Muscle layer of duodenum (tissue), 2 donors: ENCODE data around the gene TMEM74B.

Experiments
- H3K27ac ChIP-seq: one replicate; pipeline ENCODE4 v1.7.0; 2013; ENCODE audit warnings: mild to moderate bottlenecking, low read length
- H3K27me3 ChIP-seq: one replicate; pipeline ENCODE4 v1.7.0; 2013; ENCODE audit warnings: low read depth, mild to moderate bottlenecking, control low read depth, low read length
- H3K36me3 ChIP-seq, 2 donors: one replicate each; pipeline ENCODE4 v1.7.0; 2013; ENCODE audit warnings: low read length in 2 of 2, control low read depth in 1 of 2, mild to moderate bottlenecking in 1 of 2; ENCODE audit not compliant: insufficient read depth in 2 of 2, control insufficient read depth in 1 of 2
- H3K4me1 ChIP-seq, 2 donors: one replicate each; pipeline ENCODE4 v1.7.0; 2013; ENCODE audit warnings: low read length in 2 of 2, mild to moderate bottlenecking in 2 of 2, control low read depth in 1 of 2, moderate library complexity in 1 of 2; ENCODE audit not compliant: insufficient read depth in 2 of 2, control insufficient read depth in 1 of 2
- H3K4me3 ChIP-seq, 2 donors: one replicate each; pipeline ENCODE4 v1.7.0; 2013; ENCODE audit warnings: low read length in 2 of 2, low read depth in 1 of 2, mild to moderate bottlenecking in 1 of 2
- H3K9me3 ChIP-seq, 2 donors: one replicate each; pipeline ENCODE4 v1.7.0; 2013; ENCODE audit warnings: low read length in 2 of 2, control low read depth in 1 of 2, mild to moderate bottlenecking in 1 of 2; ENCODE audit not compliant: control insufficient read depth in 1 of 2
- donor health status: healthy.

TMEM74B gene

DNA sequence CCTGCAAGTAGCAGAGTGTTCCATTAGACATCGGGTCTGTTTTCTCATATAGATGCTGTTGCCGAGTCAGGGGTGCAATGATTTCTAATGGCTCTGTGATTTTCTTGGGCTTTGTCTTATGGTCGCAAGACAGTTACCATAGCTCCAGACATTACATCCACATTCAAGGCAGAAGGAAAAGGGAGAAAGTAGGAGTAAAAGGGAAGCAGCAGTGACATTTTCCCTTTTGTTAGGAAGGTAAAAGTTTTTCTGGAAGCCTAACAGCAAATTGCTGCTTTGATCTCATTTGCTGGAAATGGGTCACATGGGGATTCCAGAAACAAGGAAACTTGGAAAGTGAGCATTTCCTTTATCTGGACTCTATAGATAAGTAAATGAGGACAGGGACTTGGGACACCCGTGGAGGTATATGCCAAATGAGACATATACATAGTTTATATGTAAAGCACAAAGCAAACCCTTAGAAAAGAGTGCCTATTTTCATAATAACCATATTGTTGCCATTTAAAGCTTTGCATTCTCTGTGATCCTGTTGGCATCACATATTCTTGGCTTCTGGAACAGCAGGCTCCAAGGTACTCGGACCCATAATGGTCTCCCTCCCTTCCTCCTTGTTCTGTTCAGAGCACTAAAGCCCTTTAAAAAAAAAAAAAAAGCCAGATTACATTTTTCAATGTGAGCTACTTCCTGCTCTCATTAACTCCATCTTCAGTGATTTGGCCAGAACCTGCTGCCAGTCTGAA, 18.2 kb upstream of the TMEM74B start, which contains the start of gene C20orf202:
Gene C20orf202 (plus strand): TSS at position 693 of the 743 bp plus-strand sequence. CDS start 132 bp downstream, outside the sequence.
- H3K36me3 ChIP-seq, result no peaks in the 10 kb centered on the region
- no peaks in the 10 kb centered on the region for H3K9me3 ChIP-seq
- no peak within 1 kb of the TSS for H3K4me3 ChIP-seq
- no peaks in the 10 kb centered on the region for H3K27me3 ChIP-seq
- no peaks in the 10 kb centered on the region for H3K4me1 ChIP-seq
- H3K27ac ChIP-seq, result no peak within 1 kb of the TSS

DNA sequence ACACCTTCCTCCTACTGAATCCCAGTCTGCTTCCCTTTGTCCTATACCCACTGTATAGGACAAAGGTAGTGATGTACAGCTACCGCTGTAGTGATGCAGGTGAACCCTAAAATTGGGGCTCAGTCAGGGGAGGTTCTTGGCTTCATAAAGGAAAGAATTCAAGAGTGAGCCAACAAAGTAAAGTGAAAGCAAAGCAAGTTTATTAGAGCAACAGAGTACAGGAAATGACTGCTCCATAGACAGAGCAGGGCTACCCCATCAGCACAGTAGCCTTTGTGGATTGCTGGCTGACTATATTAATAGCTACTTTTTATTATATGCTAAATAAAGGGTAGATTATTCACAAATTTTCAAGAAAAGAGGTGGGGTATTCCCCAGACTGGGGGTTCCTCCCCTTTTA, 15.2 kb upstream of the TMEM74B start:
- no peaks in the 10 kb centered on the region for H3K9me3 ChIP-seq
- H3K36me3 ChIP-seq, result no peaks in the 10 kb centered on the region
- no peak overlapping the region for H3K27ac ChIP-seq
- no peak overlapping the region for H3K4me3 ChIP-seq
- H3K4me1 ChIP-seq, result no peaks in the 10 kb centered on the region
- no peaks in the 10 kb centered on the region for H3K27me3 ChIP-seq

DNA sequence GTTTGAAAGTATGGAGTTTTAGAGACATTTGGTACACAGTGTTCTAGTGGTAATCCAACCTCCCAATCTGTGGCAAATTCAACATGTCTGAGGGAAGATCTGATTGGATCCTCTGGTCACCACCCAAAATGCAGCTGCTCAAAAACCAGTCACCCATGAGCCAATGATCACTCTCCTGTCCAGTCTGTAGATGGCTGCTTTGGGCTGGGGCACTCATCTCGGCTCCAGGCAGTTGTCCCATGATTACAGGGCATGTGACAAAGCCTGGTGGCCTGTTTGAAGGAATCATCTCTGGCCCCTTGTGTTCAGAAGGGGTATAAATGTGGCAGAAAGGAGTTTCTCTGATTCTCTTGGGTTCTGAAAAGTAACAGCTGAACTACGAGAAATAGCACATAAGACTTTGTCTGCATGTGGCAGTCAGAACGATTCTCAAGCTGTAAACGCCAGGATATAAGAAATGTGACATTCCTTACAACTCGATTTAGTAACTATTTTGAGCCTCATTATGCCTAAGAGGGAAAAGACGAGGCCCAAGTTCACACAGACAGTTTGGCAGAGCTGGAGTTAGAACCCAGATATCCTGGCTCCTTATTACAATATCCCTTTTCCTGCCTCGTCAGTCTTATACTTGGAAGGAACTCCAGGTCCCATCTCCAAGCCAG, 14.6 kb upstream of the TMEM74B start:
- H3K4me1 ChIP-seq, result no peaks in the 10 kb centered on the region
- H3K9me3 ChIP-seq, result no peaks in the 10 kb centered on the region
- H3K27ac ChIP-seq, result no peak overlapping the region
- no peaks in the 10 kb centered on the region for H3K27me3 ChIP-seq
- no peaks in the 10 kb centered on the region for H3K36me3 ChIP-seq
- H3K4me3 ChIP-seq, result no peak overlapping the region

DNA sequence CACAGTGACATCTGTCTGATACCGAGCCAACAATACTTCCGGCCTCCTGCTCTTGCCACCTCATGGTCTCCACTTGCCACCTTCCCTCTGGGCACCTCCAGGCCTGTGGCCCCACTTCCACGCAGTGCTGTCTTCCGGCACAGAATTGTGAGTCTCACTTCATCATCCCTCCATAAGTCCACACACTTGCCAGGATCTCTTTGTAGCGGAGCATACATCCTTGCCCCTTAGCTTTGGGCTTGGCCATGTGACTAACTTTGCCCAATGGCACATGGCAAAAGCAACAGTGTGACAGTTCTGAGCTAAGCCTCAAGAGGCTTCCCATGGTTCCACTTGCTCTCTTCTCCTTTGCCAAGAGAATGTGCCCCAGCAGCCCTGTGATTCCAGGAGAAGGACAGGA, 14.0 kb upstream of the TMEM74B start:
- H3K27ac ChIP-seq, result no peak overlapping the region
- H3K36me3 ChIP-seq, result no peaks in the 10 kb centered on the region
- H3K27me3 ChIP-seq, result no peaks in the 10 kb centered on the region
- H3K9me3 ChIP-seq, result no peaks in the 10 kb centered on the region
- H3K4me3 ChIP-seq, result no peak overlapping the region
- H3K4me1 ChIP-seq, result no peaks in the 10 kb centered on the region

DNA sequence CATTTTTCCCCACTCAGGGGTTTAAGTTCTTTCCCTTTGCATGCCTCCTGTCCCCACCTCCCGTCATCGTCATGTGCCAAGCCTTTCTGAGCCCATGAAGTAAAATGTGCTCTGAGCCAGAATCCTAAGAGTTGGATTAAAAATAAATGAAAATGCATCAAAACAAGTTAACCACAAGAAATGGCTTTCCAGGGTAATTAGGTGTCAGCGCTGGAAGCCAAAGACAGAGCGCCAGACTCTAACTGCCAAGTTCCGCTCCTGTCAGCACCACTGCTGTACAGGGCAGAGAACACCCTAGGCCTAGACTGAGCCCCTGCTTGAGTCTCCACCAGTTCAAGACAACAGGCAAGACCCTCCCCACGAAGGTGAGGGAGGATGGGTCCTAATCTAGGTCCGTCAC, 13.0 kb upstream of the TMEM74B start:
- no peaks in the 10 kb centered on the region for H3K36me3 ChIP-seq
- H3K4me1 ChIP-seq, result no peaks in the 10 kb centered on the region
- H3K27ac ChIP-seq, result no peak overlapping the region
- H3K27me3 ChIP-seq, result no peaks in the 10 kb centered on the region
- no peak overlapping the region for H3K4me3 ChIP-seq
- H3K9me3 ChIP-seq, result no peaks in the 10 kb centered on the region

DNA sequence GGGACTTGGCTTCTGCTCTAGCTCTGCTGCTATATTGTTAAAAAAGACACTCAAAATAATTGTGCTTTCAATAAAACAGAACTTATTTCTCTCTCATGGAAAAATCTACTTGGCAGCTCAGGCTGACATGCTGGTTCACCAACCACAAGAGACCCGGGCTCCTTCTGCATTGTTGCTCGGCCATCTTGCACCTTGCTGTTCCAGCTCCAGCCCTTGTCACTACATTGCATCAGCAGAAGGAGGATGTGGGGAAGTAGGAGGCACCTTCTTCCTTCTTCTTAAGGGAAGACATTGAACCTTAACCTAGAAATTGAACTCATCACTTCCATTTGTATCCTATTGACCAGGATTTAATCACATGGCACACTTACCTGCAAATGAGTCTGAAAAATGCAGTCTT, 11.9 kb upstream of the TMEM74B start:
- Histone ChIP-seq H3K27me3 (no peaks in the 10 kb centered on the region), H3K9me3 (no peaks in the 10 kb centered on the region), H3K4me1 (no peaks in the 10 kb centered on the region), H3K4me3 (no peak overlapping the region), H3K36me3 (no peaks in the 10 kb centered on the region), H3K27ac (no peak overlapping the region)

DNA sequence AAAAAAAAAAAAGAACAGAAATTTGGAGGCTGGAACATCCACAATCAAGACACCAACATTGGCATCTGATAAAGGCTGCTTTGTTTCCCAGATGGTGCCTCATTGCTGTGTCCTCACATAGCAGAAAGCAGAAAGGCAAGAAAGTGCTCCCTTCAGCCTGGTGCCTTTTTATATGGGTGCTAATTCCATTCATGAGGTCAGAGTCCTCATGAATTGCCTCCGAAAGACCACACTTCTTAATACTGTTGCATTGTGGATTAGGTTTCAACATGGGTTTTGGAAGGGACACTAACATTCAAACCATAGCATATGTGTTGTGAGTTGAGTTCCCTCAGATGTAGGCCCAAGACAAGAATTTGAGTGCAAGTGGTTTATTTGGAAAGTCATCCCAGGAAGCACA, 10.4 kb upstream of the TMEM74B start:
- Histone ChIP-seq H3K27me3 (no peaks in the 10 kb centered on the region), H3K4me3 (no peak overlapping the region), H3K9me3 (no peaks in the 10 kb centered on the region), H3K27ac (no peak overlapping the region), H3K4me1 (no peaks in the 10 kb centered on the region), H3K36me3 (no peaks in the 10 kb centered on the region)

DNA sequence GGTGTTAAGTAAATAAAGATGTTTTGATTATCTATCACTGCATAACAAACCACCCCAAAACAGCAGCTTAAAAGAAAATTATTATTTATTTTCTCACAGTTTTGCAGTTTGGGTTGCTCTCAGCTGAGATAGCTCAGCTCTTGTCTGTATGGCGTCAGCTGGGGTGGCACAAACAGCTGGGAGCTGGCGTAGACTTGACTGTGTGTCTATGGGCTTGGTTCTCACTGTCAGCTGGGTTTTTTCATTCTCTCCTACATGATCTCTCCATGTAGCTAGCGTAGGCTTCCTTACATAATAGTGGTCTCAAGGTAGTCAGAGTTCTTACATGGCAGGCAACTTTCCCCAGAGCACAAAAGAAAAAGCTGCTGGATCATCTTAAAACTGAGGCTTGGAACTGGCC, 6.5 kb upstream of the TMEM74B start:
- Histone ChIP-seq H3K4me3 (no peak overlapping the region), H3K4me1 (peaks cover 2 to 5% of the 10 kb centered on the region in 2 donors), H3K36me3 (no peaks in the 10 kb centered on the region), H3K27ac (no peak overlapping the region), H3K9me3 (no peaks in the 10 kb centered on the region), H3K27me3 (peaks cover 3% of the 10 kb centered on the region)

DNA sequence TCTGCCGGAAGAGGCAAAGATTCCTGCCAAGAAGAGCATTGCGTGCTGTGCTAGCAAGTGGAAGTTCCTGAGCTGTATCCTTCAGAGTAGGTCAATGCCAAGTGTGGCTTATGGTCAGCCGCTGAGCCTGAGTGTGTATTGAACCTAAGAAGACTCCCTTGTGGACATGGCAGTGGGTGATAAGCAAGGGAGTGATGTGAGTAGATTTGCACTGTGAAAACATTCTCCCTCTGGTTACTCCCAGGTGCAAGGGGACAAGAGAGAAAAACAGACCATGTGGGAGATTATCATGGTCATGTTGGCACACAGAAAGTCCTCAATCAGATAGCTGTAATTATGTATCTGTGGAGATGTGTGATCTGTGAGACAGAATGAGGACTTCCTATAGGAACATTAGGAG, 6.1 kb upstream of the TMEM74B start:
- Histone ChIP-seq H3K9me3 (no peaks in the 10 kb centered on the region), H3K27me3 (peaks cover 7% of the 10 kb centered on the region), H3K27ac (no peak overlapping the region), H3K36me3 (no peaks in the 10 kb centered on the region), H3K4me3 (no peak overlapping the region), H3K4me1 (peaks cover 6 to 8% of the 10 kb centered on the region in 2 donors)

DNA sequence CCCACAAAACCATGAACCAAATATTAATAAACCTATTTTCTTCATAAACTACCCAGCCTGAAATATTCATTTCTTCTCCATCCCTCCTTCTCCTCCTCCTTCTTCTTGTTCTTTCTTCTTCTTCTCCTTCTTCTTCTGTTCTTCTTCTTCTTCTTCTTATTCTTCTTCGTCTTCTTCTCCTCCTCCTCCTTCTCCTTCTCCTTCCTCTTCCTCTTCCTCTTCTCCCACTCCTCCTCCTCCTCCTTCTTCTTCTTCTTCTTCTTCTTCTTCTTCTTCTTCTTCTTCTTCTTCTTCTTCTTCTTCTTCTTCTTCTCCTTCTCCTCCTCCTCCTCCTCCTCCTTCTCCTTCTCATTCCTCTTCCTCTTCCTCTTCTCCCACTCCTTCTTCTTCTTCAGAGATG, 5.0 kb upstream of the TMEM74B start:
- Histone ChIP-seq H3K9me3 (no peaks in the 10 kb centered on the region), H3K36me3 (no peaks in the 10 kb centered on the region), H3K4me1 (peaks cover 6 to 14% of the 10 kb centered on the region in 2 donors), H3K27ac (no peak overlapping the region), H3K27me3 (peaks cover 7% of the 10 kb centered on the region), H3K4me3 (no peak overlapping the region)

DNA sequence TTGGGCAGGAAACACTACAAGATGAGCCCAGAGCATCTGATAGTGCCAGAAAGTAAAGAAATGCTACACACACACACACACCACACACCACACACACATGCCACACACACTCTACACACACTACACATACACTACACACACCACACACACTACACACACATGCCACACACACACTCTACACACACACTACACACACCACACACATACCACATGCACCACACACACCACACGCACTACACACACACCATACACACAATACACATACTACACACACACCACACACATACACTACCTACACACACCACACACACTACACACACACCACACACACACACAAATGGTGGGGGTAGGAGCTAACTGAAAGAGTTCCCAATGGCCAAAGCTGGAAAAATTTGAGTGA, 3.6 kb upstream of the TMEM74B start:
- Histone ChIP-seq H3K9me3 (no peaks in the 10 kb centered on the region), H3K4me3 (no peak overlapping the region), H3K4me1 (peaks cover 6 to 19% of the 10 kb centered on the region in 2 donors), H3K27me3 (peaks cover 11% of the 10 kb centered on the region), H3K36me3 (no peaks in the 10 kb centered on the region), H3K27ac (no peak overlapping the region)
